Measurements from ENCODE around the gene DENND1C.

The DENND1C gene

GRCh38 chr19:6481541-6482342 lies at the start of gene DENND1C:
Gene DENND1C, minus strand, starts transcription at chr19:6481787. Its CDS starts 92 bp downstream, at chr19:6481695.
- peak; percentile 52 for TF ChIP-seq CTCF (IDR thresholded peaks at IDR 0.05)
- Mint-ChIP-seq H3K27me3 (ENCODE audit: low read depth, poor library complexity) (peaks cover 43% of the 10 kb centered on the region), H3K4me1 (peaks cover 14% of the 10 kb centered on the region), H3K4me3 (no peak within 1 kb of the TSS), H3K36me3 (ENCODE audit: low read depth) (no peaks in the 10 kb centered on the region), H3K9me3 (no peaks in the 10 kb centered on the region), H3K27ac (no peak within 1 kb of the TSS)
- peak; percentile 55 for DNase-seq

- DNase-seq = peak; percentile 97
- Mint-ChIP-seq H3K4me1 (peaks cover 43% of the 10 kb centered on the region), H3K9me3 (peaks cover 12% of the 10 kb centered on the region), H3K4me3 (peak within 1 kb of the TSS; percentile 87), H3K27me3 (ENCODE audit: low read depth, poor library complexity) (peaks cover 82% of the 10 kb centered on the region), H3K27ac (peak within 1 kb of the TSS; percentile 2), H3K36me3 (ENCODE audit: low read depth) (no peaks in the 10 kb centered on the region)
- no peak for TF ChIP-seq CTCF (IDR thresholded peaks at IDR 0.05)
Measured at GRCh38 chr19:6530386-6531162, 49.0 kb upstream of the DENND1C start, which contains the start of gene TNFSF9. Gene TNFSF9, plus strand, starts transcription at chr19:6531026. Its CDS starts 11 bp downstream, at chr19:6531037.

- H3K27me3 Mint-ChIP-seq (ENCODE audit: low read depth, poor library complexity) = peaks cover 76% of the 10 kb centered on the region
- H3K4me1 Mint-ChIP-seq = peaks cover 43% of the 10 kb centered on the region
- H3K27ac Mint-ChIP-seq = no peak overlapping the region
- H3K9me3 Mint-ChIP-seq = peaks cover 10% of the 10 kb centered on the region
- no peak for TF ChIP-seq CTCF (IDR thresholded peaks at IDR 0.05)
- no peak for DNase-seq
- peak overlapping the region; percentile 87 for H3K4me3 Mint-ChIP-seq
- H3K36me3 Mint-ChIP-seq (ENCODE audit: low read depth) = no peaks in the 10 kb centered on the region
Measured at GRCh38 chr19:6529937-6530385, 48.4 kb upstream of the DENND1C start.

GRCh38 chr19:6529351-6529750 lies 47.8 kb upstream of the DENND1C start:
- Mint-ChIP-seq H3K4me3 (peak overlapping the region; percentile 87), H3K9me3 (peaks cover 10% of the 10 kb centered on the region), H3K36me3 (ENCODE audit: low read depth) (no peaks in the 10 kb centered on the region), H3K27ac (no peak overlapping the region), H3K27me3 (ENCODE audit: low read depth, poor library complexity) (peaks cover 70% of the 10 kb centered on the region), H3K4me1 (peaks cover 41% of the 10 kb centered on the region)
- TF ChIP-seq CTCF (IDR thresholded peaks at IDR 0.05) = no peak
- no peak for DNase-seq

GRCh38 chr19:6528544-6529121 lies 47.0 kb upstream of the DENND1C start:
- Mint-ChIP-seq H3K27me3 (ENCODE audit: low read depth, poor library complexity) (peaks cover 62% of the 10 kb centered on the region), H3K4me3 (no peak overlapping the region)

More at GRCh38 chr19:6528544-6529121, 47.0 kb upstream of the DENND1C start:
- no peak overlapping the region for H3K27ac Mint-ChIP-seq
- H3K4me1 Mint-ChIP-seq = peaks cover 33% of the 10 kb centered on the region
- H3K9me3 Mint-ChIP-seq = peaks cover 10% of the 10 kb centered on the region
- TF ChIP-seq CTCF (IDR thresholded peaks at IDR 0.05) = no peak
- no peak for DNase-seq
- no peaks in the 10 kb centered on the region for H3K36me3 Mint-ChIP-seq (ENCODE audit: low read depth)
